GM12865 (cell line): ENCODE results near the gene GNB1.

Source experiments
- DNase-seq: peaks from one replicate; pipeline ENCODE4 v3.0.0; 2010; ENCODE audit warnings: low read depth
- H3K4me3 ChIP-seq: 2 replicates; pipeline ENCODE4 v1.5.1; 2011; ENCODE audit warnings: mild to moderate bottlenecking, low read depth, low read length, control low read depth
- TF ChIP-seq, protein P1 (sequence below): IDR thresholded peaks from 2 replicates; pipeline ENCODE4 v1.5.1; 2011; ENCODE audit warnings: low read length, control low read depth, low read depth, inconsistent platforms; ENCODE audit not compliant: insufficient read depth; ENCODE audit errors: missing control alignments

GNB1 gene

DNA sequence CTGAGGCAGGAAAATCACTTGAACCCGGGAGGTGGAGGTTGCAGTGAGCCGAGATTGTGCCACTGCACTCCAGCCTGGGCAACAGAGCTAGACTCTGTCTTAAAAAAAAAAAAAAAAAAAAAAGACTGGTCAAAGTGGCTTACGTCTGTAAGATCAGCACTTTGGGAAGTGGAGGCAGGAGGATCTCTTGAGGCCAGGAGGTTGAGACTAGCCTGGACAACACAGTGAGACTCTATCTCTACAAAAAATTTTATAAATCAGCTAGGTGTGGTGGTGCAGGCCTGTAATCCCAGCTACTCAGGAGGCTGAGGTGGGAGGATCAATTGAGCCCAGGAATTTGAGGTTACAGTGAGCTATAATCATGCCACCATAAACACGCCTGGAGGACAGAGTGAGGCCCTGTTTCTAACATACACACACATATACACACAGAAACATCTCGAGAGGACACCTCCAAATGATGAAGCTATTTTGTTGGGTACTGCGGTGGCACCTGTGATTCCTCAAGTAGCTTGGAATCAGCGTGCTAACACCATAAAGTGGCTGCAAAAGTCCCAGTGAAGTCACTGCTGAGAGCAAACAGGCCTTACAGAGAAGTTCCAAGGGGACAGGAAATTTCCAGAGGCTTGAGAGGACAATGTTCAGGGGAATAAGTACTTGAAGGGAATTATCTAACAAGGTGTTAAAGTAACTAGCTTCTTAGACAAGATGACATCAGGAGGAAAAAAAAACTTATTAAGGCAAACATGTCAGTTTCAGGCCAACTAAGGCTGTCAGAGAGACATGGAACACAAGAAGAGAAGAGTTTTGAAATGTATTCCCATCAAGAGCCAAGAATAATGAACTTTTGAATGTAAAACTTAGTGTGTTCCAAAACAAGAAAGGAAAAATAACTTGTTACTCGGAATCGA lies 114.0 kb downstream of the GNB1 start:
- H3K4me3 ChIP-seq: peak overlapping the region; percentile 94
- TF ChIP-seq, protein P1, sequence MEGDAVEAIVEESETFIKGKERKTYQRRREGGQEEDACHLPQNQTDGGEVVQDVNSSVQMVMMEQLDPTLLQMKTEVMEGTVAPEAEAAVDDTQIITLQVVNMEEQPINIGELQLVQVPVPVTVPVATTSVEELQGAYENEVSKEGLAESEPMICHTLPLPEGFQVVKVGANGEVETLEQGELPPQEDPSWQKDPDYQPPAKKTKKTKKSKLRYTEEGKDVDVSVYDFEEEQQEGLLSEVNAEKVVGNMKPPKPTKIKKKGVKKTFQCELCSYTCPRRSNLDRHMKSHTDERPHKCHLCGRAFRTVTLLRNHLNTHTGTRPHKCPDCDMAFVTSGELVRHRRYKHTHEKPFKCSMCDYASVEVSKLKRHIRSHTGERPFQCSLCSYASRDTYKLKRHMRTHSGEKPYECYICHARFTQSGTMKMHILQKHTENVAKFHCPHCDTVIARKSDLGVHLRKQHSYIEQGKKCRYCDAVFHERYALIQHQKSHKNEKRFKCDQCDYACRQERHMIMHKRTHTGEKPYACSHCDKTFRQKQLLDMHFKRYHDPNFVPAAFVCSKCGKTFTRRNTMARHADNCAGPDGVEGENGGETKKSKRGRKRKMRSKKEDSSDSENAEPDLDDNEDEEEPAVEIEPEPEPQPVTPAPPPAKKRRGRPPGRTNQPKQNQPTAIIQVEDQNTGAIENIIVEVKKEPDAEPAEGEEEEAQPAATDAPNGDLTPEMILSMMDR: no peak
- peak; percentile 29 for DNase-seq

DNA sequence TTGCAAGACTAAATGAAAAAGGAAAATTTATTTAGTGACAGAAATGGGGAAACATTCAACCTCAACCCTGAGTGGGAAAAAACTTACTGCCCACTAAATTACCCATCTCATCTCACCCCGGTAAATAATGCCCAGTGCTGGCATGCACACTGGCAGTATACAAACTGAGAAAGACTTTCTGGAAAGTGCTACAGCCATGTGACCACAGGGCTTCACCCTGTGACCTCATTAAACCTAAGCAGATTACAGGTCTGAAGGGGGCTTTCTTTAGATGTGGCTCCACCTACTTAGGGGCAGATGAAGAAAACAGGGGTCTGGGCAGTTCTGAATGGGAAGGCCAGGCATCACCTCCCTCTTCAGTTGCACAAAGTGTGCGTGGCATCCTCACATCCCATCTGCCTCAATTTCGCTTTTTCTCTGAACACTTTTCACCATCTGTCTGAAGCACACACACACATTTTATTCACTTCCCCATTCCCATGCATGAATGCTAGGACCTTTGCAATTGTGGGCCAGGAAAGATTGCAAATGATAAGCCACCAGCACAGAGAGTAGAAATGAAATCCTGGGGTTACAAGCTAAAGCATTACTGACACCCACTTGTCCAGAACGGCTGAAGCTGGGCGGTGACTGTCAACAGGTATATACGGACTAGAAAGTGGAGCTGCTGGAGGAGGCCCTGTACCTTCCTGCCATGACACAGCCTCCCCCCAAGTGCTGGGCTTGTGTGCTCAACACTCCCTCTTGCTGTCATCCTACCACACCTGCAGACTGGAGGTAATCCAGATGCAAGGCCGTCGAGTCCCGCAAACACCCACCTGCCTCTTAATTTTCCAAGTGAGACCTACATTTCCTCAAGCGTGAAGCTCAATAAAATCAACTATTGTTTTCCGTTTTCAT lies 115.3 kb downstream of the GNB1 start:
- peak overlapping the region; percentile 38 for H3K4me3 ChIP-seq
- TF ChIP-seq, protein P1: no peak
- peak; percentile 56 for DNase-seq

DNA sequence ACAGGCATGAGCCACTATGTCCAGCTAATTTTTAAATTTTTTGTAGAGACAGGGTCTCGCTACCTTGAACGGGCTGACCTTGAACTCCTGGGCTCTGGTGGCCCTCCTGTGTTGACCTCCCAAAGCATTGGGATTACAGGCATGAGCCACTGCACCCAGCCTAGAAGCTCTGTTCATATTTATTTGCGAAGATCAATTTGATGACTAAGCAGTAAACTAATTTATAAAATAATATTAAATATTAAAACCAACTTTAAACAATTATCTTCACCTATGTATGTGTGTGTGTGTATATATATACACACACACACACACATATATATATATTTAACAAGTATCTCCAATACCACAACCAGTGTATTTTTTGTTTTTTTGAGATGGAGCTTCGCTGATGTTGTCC lies 117.0 kb downstream of the GNB1 start:
- H3K4me3 ChIP-seq: no peak overlapping the region
- TF ChIP-seq, protein P1: no peak
- no peak for DNase-seq

DNA sequence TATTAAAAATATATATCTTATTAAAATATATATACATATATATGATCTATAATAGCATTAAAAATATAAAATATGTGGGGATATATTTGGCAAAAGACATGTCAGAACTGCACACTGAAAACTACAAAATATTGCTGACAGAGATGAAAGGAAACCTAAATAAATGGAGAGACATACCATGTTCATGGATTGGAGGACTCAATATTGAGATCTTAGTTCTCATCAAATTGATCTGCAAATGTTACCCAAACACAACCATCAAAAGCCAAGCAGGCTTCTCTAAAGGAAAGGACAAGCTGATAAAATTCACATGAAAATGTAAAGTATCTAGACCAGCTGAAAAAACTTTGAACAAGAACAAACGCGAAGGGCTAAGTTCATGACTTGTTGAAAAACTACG lies 119.8 kb downstream of the GNB1 start:
- DNase-seq: no peak
- TF ChIP-seq, protein P1: no peak

DNA sequence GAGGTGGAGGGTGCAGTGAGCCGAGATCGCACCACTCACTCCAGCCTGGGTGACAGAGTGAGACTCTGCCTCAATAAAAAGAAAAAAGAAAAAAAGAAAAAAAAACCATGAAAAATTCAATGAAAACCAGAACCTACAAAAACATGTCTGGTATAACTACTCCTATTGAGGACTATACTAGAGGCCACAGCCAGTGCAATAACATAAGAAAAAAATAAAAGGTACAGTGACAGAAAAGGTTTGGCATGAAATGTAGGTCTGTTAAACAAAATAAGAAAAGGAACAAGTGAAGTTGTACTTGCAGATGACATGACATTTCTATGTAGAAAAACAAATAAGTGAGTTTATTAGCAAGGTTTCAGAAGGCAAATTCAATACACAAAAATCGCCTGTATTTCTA lies 120.8 kb downstream of the GNB1 start:
- TF ChIP-seq, protein P1: no peak
- no peak overlapping the region for H3K4me3 ChIP-seq
- DNase-seq: no peak

More for the DNA sequence above, 119.8 kb downstream of the GNB1 start:
- no peak overlapping the region for H3K4me3 ChIP-seq

DNA sequence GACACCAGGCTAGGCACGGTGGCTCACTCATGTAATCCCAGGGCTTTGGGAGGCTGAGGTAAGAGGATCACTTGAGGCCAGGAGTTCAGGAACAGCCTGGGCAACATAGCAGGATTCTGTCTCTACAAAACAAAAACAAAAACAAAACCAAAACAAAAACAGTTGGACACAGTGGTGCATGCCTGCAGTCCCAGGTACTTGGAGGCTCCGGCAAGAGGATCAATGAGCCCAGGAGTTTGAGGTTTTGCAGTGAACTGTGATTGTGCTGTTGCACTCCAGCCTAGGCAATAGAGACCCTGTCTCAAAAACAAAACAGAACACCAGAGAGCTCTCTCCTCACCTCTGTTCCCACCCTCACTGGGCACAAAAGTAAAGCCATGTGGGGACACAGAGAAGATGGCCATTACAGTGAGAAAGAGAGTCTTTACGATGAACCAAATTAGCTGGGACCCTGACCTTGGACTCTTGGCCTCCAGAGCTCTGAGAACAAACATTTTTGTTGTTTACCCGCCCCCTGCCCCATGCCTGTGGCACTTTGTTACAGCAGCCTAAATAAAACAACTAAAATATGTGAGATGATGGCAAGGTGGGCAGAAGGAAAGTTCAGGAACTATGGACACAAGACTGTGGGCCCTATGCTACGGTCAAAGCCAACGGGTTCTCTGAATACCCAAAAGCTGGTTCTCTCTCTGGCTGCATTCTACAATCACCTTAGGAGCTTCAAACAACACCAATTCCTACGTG lies 122.5 kb downstream of the GNB1 start:
- DNase-seq: no peak
- TF ChIP-seq, protein P1: no peak
- no peak overlapping the region for H3K4me3 ChIP-seq
